ENCODE measurements around the gene SKAP1.
"Not testable (repeated sequence)": the region's sequence is repeated elsewhere in the genome, so short reads cannot be mapped to it uniquely, and the experiment has no call there.

Gene SKAP1

GRCh38 chr17:48198950-48199541 is 231.0 kb downstream of the SKAP1 start:
- DNase-seq = peak; percentile 33

- no peak for DNase-seq
Observed at GRCh38 chr17:48195910-48196309, 234.1 kb downstream of the SKAP1 start.

DNA sequence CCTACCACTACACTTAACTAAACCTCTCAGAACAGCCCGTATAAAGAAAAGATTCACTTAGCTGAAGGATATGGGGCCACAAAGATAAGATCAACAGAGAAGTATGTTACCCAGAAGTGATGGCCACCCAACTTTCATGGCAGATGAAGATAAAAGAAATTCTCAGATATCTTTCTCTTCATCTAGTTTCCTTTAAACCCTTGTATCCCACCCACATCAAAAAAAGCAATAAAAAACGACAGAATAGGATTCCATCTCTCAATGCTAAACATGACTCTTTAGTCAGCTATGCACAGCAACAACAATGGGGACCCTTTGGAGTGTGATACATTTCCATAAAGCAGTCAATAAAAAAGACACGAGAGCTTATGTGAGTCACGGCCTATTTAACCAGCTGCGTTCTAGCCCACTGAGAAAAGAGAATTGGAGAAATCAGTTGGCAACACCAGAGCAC is 235.9 kb downstream of the SKAP1 start:
- peak; percentile 91 for DNase-seq

DNA sequence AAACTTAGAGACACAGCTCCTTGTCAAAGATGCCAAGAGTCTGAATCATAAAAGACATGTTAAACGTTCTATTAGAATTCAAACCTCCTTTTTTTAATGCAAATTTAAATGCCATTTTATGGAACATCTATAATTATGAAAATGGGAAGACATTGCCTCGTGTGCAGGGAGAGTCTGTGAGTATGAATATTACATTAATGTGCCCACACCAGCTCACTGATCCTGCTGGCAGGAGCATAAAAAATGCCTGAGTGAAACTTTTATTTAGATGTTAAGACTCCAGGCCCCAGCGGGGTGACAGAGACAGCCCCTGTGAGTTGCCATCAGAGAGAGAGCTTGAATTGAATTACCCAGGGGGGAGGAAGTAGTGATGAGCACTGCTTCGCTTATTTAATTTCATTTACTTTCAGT is 237.7 kb downstream of the SKAP1 start:
- no peak for DNase-seq

- DNase-seq = no peak
Observed at GRCh38 chr17:48191362-48191761, 238.7 kb downstream of the SKAP1 start.

- no peak for DNase-seq
Observed at GRCh38 chr17:48190871-48191270, 239.1 kb downstream of the SKAP1 start.

DNA sequence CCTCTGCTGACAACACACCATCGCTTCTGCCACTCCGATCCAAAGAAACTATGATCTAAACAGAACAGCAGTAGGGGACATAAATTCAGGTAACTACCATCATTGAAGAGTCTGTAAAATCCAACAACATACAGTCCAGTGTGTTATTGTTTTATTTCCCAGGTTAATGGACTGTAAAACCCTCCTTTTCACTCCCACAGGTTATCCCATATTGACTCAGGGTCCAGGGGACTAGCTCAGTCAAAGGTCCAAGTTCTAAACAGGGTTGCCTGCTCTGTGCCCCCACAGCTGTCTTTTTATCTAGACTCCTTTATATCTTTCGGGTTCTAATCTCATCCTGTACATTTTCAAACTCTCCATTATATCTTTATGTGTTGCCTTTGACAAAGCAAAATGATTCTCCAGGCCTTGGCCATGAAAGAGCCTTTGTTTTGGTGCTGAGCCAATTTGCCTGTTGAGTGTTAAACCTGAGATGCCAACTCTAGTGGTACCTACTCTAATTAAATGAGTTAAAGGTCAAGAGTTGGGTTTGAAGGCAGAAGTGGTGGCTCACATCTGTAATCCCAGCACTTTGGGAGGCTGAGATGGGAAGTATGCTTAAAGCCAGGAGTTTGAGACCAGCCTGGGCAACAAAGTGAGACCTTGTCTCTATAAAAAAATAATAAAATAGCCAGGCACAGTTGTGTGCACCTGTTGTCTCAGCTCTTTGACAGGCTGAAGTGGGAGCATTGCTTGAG is 242.0 kb downstream of the SKAP1 start:
- DNase-seq = peak; percentile 42

GRCh38 chr17:48186317-48186716 is 243.7 kb downstream of the SKAP1 start:
- DNase-seq = not testable (repeated sequence)

GRCh38 chr17:48184721-48185120 is 245.3 kb downstream of the SKAP1 start:
- DNase-seq = no peak

- DNase-seq = peak; percentile 71
Observed at GRCh38 chr17:48181653-48182052, 248.4 kb downstream of the SKAP1 start.

- no peak for DNase-seq
Observed at GRCh38 chr17:48180842-48181629, 249.0 kb downstream of the SKAP1 start.

DNA sequence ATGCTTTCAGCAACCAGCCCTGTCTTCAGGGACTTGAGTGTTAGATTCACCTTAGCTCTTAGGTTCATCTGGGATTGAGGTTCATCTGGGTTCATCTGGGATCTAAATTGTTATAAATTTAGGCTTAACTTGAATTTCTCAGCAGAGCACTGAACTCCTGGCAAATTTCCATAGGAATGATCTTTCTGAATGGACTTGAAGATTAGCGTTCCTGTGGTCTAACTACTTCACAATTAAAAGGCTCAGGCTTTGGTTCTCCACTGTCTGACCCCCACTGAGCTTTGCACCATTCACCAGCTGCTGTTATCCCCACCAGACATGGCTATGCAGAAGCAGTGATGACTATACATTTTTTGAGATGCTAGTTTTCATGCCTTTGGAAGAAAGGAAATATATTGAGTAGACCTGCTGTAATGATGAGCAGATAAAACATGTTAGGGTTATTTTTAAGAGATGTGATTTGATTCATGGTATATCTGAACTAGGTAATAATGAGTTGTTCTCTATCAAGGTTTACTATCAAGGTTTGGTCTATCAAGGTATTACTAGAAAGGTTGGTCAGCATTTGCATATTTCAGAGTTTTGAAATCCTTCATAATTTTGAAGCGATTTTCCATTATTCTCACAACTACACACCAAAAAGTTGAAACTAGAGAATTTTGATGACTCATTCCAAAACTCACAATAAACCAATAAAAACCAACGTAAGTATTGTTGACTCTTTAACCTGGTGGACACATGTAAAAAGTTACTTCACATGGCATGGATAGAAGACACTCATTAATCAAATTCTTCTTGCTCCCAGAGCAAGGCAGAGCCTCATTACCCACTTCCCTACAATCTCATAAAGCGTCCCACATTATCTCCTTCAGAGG is 250.7 kb downstream of the SKAP1 start:
- DNase-seq = no peak

- DNase-seq = no peak
Observed at GRCh38 chr17:48178317-48178716, 251.7 kb downstream of the SKAP1 start.

- peak; percentile 36 for DNase-seq
Observed at GRCh38 chr17:48177816-48178215, 252.2 kb downstream of the SKAP1 start.

GRCh38 chr17:48176471-48176855 is 253.6 kb downstream of the SKAP1 start:
- DNase-seq = no peak

- no peak for DNase-seq
Observed at GRCh38 chr17:48175692-48176470, 254.1 kb downstream of the SKAP1 start.

DNA sequence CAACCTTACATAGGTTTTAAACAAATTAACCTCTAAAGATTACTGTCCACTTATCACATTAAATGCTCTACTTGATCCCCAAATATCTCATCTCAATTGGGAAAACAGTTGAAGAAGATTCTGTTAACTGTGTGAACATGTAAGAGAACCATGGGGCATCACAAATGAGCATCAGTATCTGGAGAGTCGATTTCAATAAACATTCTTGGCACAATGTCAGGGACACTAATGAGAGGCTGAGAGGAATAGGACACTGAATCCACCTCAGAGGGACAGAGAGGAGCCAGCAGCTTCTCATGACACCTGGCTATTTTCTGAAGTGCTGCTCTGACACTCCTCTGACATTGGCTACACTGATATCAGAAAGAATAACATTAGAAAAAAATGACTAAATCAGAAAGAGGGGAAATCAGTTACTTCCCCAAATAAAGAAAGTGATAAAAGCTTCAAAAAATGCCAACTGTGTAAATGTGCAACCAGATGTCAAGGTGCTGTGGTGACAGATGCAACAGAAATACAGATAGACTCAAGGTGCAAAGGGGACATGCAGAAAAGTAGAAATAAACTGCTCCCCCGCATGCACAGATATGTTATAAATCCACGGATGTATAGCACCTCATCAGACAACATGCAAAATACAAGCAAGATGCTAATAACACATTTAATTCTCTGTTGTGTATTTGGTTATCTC is 255.0 kb downstream of the SKAP1 start:
- peak; percentile 60 for DNase-seq

- no peak for DNase-seq
Observed at GRCh38 chr17:48173191-48173984, 256.6 kb downstream of the SKAP1 start.

DNA sequence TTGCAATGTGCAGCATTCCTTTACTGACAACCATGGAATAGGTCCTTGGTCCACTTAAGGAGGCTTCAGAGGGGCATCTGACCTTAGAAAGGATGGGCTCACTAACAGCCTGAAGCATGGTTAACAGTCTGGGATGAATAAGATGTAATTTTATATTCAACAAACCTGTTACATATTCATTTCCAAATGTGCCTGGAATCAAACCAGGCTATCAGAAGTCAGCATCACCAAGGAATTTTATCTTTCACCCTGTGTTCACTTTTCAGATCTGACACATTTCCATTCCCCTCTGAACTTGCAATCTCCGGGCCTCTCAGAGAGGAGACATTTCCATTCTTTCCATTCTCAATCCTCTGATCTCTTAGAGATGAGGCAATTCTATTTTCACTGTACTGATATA is 260.1 kb downstream of the SKAP1 start:
- no peak for DNase-seq

- no peak for DNase-seq
Observed at GRCh38 chr17:48163809-48164208, 266.2 kb downstream of the SKAP1 start.
